ENCODE results near the gene PDXK. TPM values are rescaled to one million over a fixed set of nuclear protein-coding genes. Genes with fewer than 3 reads are reported as not detected.

The PDXK gene
- total and polyA plus RNA-seq, 2 donors (not counting 3 experiments of a cell fraction or from before 2014, with no cell fraction given): 44.2 to 59.1 TPM

GRCh38 chr21:43745772-43746517 is 27.0 kb downstream of the PDXK start:
- H3K36me3 ChIP-seq (ENCODE audit: control insufficient read depth in 2 of 2, extremely low read depth in 1 of 2, insufficient read depth in 2 of 2, low read length in 2 of 2): peaks cover 0 to 8% of the 10 kb centered on the region in 2 experiments
- H3K4me1 ChIP-seq (ENCODE audit: control insufficient read depth, extremely low read depth, insufficient read depth, low read length): no peaks in the 10 kb centered on the region
- H3K27me3 ChIP-seq (ENCODE audit: control insufficient read depth in 2 of 2, insufficient read depth in 2 of 2, low read length in 2 of 2): no peaks in the 10 kb centered on the region
- CTCF ChIA-PET: interaction anchor here (1.2 to 1.4 kb wide), 2 partner anchors 9 to 18 kb away, joined by 3 to 4 read pairs; no protein-coding TSS in a partner anchor
- no peak overlapping the region for H3K9ac ChIP-seq (replicated peaks; ENCODE audit: extremely low read depth, insufficient read depth, low read length)
- H3K4me3 ChIP-seq (replicated peaks in 1 of 3; ENCODE audit: insufficient read depth in 1 of 3, low read depth in 1 of 3, low read length in 3 of 3): no peak overlapping the region
- H3K27ac ChIP-seq (ENCODE audit: insufficient read depth, low read depth, low read length): no peak overlapping the region
- H2AFZ ChIP-seq (ENCODE audit: low read depth, low read length): no peak overlapping the region
- no peaks in the 10 kb centered on the region for H3K9me3 ChIP-seq (replicated peaks; ENCODE audit: control insufficient read depth, insufficient read depth, low read length)
- H4K20me1 ChIP-seq (replicated peaks; ENCODE audit: control insufficient read depth, extremely low read depth, insufficient read depth, low read length): no peaks in the 10 kb centered on the region
- no TSS peak for BruUV-seq (replicated peaks)
- POLR2A ChIA-PET: no interaction called here
- H3K9me1 ChIP-seq (replicated peaks; ENCODE audit: control insufficient read depth, extremely low read depth, insufficient read depth, low read length): no peaks in the 10 kb centered on the region
- FAIRE-seq: no peak
- intact Hi-C loops (cut with micrococcal nuclease): no loop called here
- no peak overlapping the region for H3K4me2 ChIP-seq (ENCODE audit: insufficient read depth, low read length)
- no peaks in the 10 kb centered on the region for H3K79me2 ChIP-seq (ENCODE audit: control insufficient read depth, insufficient read depth, low read length)
- dilution Hi-C loops (cut with MboI; ENCODE audit: extremely low pct_ligation_motif_present, low sequenced_read_pairs): no loop called here
- no peak for DNase-seq (ENCODE audit: low read depth, low spot score)
- TF ChIP-seq EZH2 (IDR thresholded peaks at IDR 0.05; ENCODE audit: borderline replicate concordance, low read depth, low read length, severe bottlenecking) (no peak), MYC (IDR thresholded peaks at IDR 0.05; ENCODE audit: low read depth, low read length) (no peak), POLR2AphosphoS5 (IDR thresholded peaks at IDR 0.05; ENCODE audit: insufficient read depth, low read depth, low read length) (no peak), CTCF (IDR thresholded peaks at IDR 0.05; ENCODE audit: extremely low read depth in 1 of 2, insufficient read depth in 1 of 2, low read depth in 1 of 2, low read length in 2 of 2) (no peak), FOS (IDR thresholded peaks at IDR 0.05; ENCODE audit: borderline replicate concordance, insufficient read depth, low read length) (no peak), GATA2 (IDR thresholded peaks at IDR 0.05; ENCODE audit: insufficient read depth, insufficient read length, low read depth, low read length) (no peak), POLR2A (IDR thresholded peaks at IDR 0.05; ENCODE audit: low read depth, low read length) (no peak)
- TF ChIP-seq, protein P1, sequence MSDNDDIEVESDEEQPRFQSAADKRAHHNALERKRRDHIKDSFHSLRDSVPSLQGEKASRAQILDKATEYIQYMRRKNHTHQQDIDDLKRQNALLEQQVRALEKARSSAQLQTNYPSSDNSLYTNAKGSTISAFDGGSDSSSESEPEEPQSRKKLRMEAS (IDR thresholded peaks at IDR 0.05; ENCODE audit: insufficient read depth, insufficient read length): no peak

Data from endothelial cell of umbilical vein (primary cell).